SK-MEL-5 (cell line): ENCODE measurements around the gene SLC26A8. TPM values are rescaled to one million over a fixed set of nuclear protein-coding genes. Genes with fewer than 3 reads are reported as not detected.

Experiments
- DNase-seq: peaks from one replicate; pipeline ENCODE4 v3.0.0-alpha.2; 2016; ENCODE audit warnings: low read depth, low spot score
- in situ Hi-C: cut with HindIII; loops from 2 replicates; pipeline ENCODE4 v1.10.0; 2016; ENCODE audit warnings: low sequenced_read_pairs, high pct_unique_total_duplicates, low pct_unique_long_range_greater_than_20kb
- polyA plus RNA-seq, 2 experiments: library from polyadenylated mRNA; depleted of rRNA; stranded (reverse); fragments of >200 nt; gene quantifications; 2 replicates each; pipeline ENCODE4 v1.2.3, GENCODE V29; 2015
- total RNA-seq: library from RNA; depleted of rRNA; stranded (reverse); fragments of >200 nt; shearing (Covaris generic); gene quantifications from 2 replicates; pipeline ENCODE4 v1.2.3, GENCODE V29; 2014; rRNA removed

SLC26A8 gene, protein sequence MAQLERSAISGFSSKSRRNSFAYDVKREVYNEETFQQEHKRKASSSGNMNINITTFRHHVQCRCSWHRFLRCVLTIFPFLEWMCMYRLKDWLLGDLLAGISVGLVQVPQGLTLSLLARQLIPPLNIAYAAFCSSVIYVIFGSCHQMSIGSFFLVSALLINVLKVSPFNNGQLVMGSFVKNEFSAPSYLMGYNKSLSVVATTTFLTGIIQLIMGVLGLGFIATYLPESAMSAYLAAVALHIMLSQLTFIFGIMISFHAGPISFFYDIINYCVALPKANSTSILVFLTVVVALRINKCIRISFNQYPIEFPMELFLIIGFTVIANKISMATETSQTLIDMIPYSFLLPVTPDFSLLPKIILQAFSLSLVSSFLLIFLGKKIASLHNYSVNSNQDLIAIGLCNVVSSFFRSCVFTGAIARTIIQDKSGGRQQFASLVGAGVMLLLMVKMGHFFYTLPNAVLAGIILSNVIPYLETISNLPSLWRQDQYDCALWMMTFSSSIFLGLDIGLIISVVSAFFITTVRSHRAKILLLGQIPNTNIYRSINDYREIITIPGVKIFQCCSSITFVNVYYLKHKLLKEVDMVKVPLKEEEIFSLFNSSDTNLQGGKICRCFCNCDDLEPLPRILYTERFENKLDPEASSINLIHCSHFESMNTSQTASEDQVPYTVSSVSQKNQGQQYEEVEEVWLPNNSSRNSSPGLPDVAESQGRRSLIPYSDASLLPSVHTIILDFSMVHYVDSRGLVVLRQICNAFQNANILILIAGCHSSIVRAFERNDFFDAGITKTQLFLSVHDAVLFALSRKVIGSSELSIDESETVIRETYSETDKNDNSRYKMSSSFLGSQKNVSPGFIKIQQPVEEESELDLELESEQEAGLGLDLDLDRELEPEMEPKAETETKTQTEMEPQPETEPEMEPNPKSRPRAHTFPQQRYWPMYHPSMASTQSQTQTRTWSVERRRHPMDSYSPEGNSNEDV
- not detected in 2 replicates for total RNA-seq
- polyA plus RNA-seq (2015; cell fraction: cytosol; rRNA removed) = not detected in 2 replicates
- polyA plus RNA-seq (2015; cell fraction: nucleus; rRNA removed) = not detected in 2 replicates

- in situ Hi-C loops = no loop called here
- DNase-seq = no peak
Measured at GRCh38 chr6:36023996-36024795, at the start of gene SLC26A8. Gene SLC26A8, minus strand, starts transcription at chr6:36024641. Its CDS starts 4,934 bp downstream, at chr6:36019707.

DNA sequence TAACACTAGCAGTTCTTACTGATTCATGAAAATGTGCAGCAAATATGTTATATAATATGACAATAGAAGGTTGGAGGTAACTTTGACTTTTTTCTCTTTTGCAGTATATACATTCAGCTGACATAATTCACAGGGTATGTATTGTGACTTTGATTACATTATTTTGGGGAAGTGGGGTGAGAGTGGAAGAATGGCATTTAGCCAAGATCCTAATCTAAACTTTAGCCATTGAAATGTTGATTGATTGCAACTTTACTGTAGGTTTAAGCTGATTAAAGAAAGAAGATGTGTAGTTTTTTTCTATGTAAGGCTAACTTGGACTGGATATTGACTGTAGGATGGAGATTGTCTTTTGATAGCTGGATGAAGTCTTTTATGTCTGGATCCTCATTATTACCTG lies 49.1 kb upstream of the SLC26A8 start:
- no peak for DNase-seq
- in situ Hi-C loops = no loop called here

DNA sequence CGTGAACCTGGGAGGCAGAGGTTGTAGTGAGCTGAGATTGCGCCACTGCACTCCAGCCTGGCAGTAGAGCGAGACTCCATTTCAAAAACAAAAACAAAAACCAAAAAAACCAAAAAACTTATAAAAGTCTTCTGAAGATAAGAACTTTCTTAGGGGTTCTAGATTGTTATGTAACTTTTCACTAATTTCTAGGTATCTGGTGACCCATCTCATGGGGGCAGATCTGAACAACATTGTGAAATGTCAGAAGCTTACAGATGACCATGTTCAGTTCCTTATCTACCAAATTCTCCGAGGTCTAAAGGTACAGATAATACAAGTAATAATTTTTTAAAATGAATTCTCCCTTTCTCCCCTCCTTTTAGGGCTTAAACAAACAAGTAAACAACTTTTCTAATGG lies 48.2 kb upstream of the SLC26A8 start:
- in situ Hi-C loops = no loop called here
- no peak for DNase-seq

DNA sequence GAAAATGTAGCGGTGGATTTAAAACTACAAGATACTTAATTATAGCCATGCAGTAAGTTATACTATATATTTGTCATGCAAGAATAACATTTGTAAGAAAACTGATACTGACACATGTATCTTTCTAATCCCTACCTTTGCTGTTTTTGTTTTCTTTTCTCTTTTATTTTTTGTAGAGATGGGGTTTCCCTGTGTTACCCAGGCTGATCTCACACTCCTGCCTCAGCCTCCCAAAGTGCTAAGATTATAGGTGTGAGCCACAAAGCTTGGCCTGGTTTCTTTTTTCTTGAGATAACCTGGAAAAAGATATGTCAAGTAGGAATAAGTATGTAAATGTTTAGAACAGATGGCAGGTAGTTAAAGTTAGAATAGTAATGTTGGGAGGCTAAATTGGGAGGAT lies 47.3 kb upstream of the SLC26A8 start:
- no peak for DNase-seq
- in situ Hi-C loops = no loop called here

GRCh38 chr6:36071281-36071680 lies 46.8 kb upstream of the SLC26A8 start:
- in situ Hi-C loops = no loop called here
- no peak for DNase-seq

- DNase-seq = no peak
- in situ Hi-C loops = no loop called here
Measured at GRCh38 chr6:36070252-36070651, 45.8 kb upstream of the SLC26A8 start.

DNA sequence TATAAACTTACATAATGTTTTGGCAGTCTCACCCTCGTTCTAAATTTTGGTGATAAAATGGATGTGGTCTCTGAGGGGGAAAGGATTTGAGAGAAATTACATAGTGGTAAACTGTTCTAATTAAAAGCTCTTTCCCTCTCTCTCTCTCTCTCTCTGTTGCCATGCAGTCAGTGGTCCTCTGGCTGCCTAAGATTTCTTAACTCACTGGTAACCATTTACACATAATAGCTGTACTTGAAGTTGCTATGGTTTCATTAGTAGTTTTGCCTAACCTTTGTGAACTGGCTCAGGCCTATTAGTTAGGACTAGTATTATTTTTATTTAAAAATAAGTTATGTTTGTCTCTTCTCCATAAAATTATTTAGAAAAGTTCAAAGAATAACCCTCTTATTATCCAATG lies 45.1 kb upstream of the SLC26A8 start:
- in situ Hi-C loops = no loop called here
- no peak for DNase-seq

- no peak for DNase-seq
- in situ Hi-C loops = no loop called here
Measured at GRCh38 chr6:36068586-36068985, 44.1 kb upstream of the SLC26A8 start.

DNA sequence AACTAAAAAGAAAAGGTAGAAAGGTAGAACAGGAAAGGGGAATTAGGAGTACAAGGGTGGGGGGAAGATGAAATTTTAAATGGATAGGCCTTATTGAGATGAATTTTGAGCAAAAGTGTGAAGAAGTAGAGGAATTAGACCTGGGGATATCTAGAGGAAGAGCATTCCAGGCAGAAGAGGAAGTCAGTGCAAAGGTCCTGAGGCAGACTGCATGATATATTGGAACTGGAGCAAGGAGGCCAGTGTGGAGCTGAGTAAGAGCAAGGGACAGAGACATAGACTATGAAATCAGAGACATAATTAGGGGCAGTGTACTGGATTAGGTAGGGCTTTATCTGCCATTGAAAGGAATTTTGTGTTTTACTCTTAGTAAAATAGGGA lies 43.6 kb upstream of the SLC26A8 start:
- in situ Hi-C loops = no loop called here

GRCh38 chr6:36067374-36068011 lies 43.1 kb upstream of the SLC26A8 start:
- in situ Hi-C loops = no loop called here

More for the DNA sequence above, 43.6 kb upstream of the SLC26A8 start:
- DNase-seq = no peak

DNA sequence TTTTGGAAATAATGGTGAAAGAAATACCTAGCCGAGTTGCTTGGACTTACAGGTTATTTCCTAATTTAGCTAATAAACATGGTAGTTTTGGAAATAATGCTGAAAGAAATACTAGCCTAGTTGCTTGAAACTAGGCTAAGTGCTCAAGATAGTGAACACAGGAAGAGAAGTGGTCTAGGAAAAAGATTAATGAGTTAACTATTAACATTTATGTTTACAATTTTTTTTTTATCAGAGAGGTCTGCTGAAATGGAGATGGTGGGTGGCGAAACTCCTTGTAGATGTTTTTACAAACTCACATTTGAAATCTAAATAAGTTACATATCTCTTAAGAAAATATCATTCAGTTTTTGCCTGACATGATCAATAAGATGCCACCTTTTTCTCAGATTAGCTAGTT lies 42.4 kb upstream of the SLC26A8 start:
- in situ Hi-C loops = no loop called here

More at GRCh38 chr6:36067374-36068011, 43.1 kb upstream of the SLC26A8 start:
- DNase-seq = peak; percentile 38

DNA sequence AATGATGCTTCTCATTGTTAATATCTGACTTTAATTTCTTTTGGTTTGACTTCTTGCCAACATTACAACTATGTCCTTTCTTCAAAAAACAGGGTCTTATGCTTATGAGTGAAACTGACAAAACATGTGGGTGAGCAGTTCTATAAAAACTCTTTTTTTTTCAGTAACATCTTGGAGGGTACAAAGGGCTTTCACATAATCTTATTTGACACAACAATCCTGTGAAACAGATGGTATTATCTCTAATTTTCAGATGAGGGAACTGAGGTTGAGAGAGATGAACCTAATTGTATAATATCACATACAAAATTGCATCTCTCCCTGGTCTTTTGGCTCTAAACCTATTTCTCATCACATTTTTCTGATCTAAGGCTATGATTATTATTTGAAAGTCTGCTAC lies 41.5 kb upstream of the SLC26A8 start:
- in situ Hi-C loops = no loop called here
- DNase-seq = peak; percentile 13

More for the DNA sequence above, 42.4 kb upstream of the SLC26A8 start:
- no peak for DNase-seq

DNA sequence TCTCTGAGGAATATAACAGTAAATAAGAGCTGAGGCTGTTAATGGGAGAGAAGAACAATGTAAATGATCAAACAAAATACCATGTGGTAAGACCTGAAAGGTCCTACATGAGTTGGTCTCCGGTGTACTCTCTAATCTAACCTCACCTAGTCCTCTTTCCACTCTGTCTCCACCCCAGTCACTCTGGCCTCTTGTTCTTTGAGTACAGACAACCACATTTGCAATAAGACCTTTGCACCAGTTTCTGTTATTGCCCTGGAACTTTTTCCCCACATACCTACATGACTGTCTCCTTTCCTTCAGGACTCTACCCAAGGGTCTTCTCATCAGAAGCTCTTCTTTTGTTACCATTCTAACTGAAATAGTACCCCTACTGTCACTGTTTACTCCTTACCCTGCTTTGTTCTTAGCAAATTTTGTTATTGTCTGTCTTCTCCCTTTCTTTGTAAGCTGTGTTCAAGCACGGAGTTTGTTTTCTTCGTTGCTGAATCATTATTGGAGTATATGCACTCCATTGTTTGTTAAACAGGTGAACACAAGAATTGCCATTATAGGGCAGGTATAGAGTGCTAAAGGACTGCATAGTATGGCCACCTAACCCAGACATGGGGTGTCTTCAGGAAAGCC lies 40.4 kb upstream of the SLC26A8 start:
- in situ Hi-C loops = no loop called here
- DNase-seq = no peak

GRCh38 chr6:36063318-36064060 lies 39.0 kb upstream of the SLC26A8 start:
- DNase-seq = no peak
- in situ Hi-C loops = no loop called here

- DNase-seq = no peak
- in situ Hi-C loops = no loop called here
Measured at GRCh38 chr6:36062247-36062646, 37.8 kb upstream of the SLC26A8 start.

- no peak for DNase-seq
- in situ Hi-C loops = no loop called here
Measured at GRCh38 chr6:36061236-36061635, 36.8 kb upstream of the SLC26A8 start.
